ENCODE results near the gene DIDO1.

GRCh38 chr20:62843656-62844055 lies 82.6 kb downstream of the DIDO1 start:
- TF ChIP-seq CTCF (IDR thresholded peaks at IDR 0.05) = no peak
- TF ChIP-seq POLR2A (IDR thresholded peaks at IDR 0.05) = no peak
- no peak for TF ChIP-seq EP300 (IDR thresholded peaks at IDR 0.05)
